ENCODE measurements around the gene ASPN.

DNA sequence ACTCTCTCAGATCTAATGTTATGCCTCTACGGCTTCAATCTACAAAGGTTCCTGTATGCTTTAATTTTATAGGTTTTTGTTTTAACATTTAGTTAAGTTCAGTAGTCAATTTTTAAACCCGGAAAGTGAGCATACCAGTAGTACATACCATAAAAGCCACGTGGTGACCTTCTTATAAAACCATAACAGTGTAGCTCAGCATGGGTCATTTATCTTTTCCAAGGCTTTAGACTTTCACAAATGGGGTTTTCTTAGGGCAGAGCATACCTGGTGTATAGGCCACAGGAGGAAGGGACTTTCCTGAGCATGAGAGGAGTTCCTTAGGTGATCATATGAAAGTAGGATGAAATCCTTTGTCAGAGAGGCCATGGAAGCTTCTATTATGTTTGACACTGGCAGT, 30.3 kb upstream of the ASPN start:
- TF ChIP-seq CTCF (IDR thresholded peaks at IDR 0.05; ENCODE audit: poor library complexity): no peak
- no peak for TF ChIP-seq EZH2 (IDR thresholded peaks at IDR 0.05; ENCODE audit: borderline replicate concordance)
- TF ChIP-seq EZH2phosphoT487 (IDR thresholded peaks at IDR 0.05; ENCODE audit: low read depth, severe bottlenecking, unreplicated experiment): no peak

Data from hepatocyte (in vitro differentiated cells).